NCI-H1417 treated with DMSO at 0.1 percent for 48 hours (cell line): ENCODE measurements around the gene GATAD2A.

Experiments used
- DNase-seq: peaks from one replicate; lab custom pipeline; 2025; lab: John Stamatoyannopoulos, UW

Gene GATAD2A

GRCh38 chr19:19422156-19422555, 16.7 kb downstream of the GATAD2A start:
- DNase-seq, result no peak

- DNase-seq, result no peak
Observed at GRCh38 chr19:19423322-19423721, 17.8 kb downstream of the GATAD2A start.

GRCh38 chr19:19425170-19425875, 19.8 kb downstream of the GATAD2A start:
- DNase-seq, result no peak

GRCh38 chr19:19426216-19426615, 20.7 kb downstream of the GATAD2A start:
- DNase-seq, result no peak

GRCh38 chr19:19426799-19427198, 21.3 kb downstream of the GATAD2A start:
- DNase-seq, result no peak

- no peak for DNase-seq
Observed at GRCh38 chr19:19427302-19427701, 21.8 kb downstream of the GATAD2A start.

- no peak for DNase-seq
Observed at GRCh38 chr19:19427944-19428343, 22.5 kb downstream of the GATAD2A start.

- no peak for DNase-seq
Observed at GRCh38 chr19:19428746-19429145, 23.3 kb downstream of the GATAD2A start.

GRCh38 chr19:19429361-19429760, 23.9 kb downstream of the GATAD2A start:
- DNase-seq, result no peak

- no peak for DNase-seq
Observed at GRCh38 chr19:19432732-19433131, 27.3 kb downstream of the GATAD2A start.

- DNase-seq, result no peak
Observed at GRCh38 chr19:19433666-19434213, 28.3 kb downstream of the GATAD2A start.

GRCh38 chr19:19434483-19435045, 29.1 kb downstream of the GATAD2A start:
- DNase-seq, result no peak

- DNase-seq, result no peak
Observed at GRCh38 chr19:19436137-19436691, 30.7 kb downstream of the GATAD2A start.

- DNase-seq, result no peak
Observed at GRCh38 chr19:19438366-19439175, 33.1 kb downstream of the GATAD2A start.

GRCh38 chr19:19439176-19439482, 33.7 kb downstream of the GATAD2A start:
- DNase-seq, result no peak

- no peak for DNase-seq
Observed at GRCh38 chr19:19443283-19443682, 37.8 kb downstream of the GATAD2A start.

GRCh38 chr19:19443902-19444680, 38.6 kb downstream of the GATAD2A start:
- no peak for DNase-seq

- DNase-seq, result no peak
Observed at GRCh38 chr19:19444681-19445155, 39.2 kb downstream of the GATAD2A start.

GRCh38 chr19:19445288-19445687, 39.8 kb downstream of the GATAD2A start:
- DNase-seq, result no peak

- no peak for DNase-seq
Observed at GRCh38 chr19:19445911-19446361, 40.5 kb downstream of the GATAD2A start.

GRCh38 chr19:19446655-19447437, 41.4 kb downstream of the GATAD2A start:
- no peak for DNase-seq
